ENCODE measurements around the gene CABP1. TPM values are rescaled to one million over a fixed set of nuclear protein-coding genes. Genes with fewer than 3 reads are reported as not detected.

Gene CABP1
- total RNA-seq, 1 donor from 2014 or later: not detected

GRCh38 chr12:120659151-120659525 lies 18.7 kb downstream of the CABP1 start:
- no peak for FAIRE-seq
- Histone ChIP-seq H3K27me3 (ENCODE audit: control insufficient read depth, insufficient read depth, low read length) (no peaks in the 10 kb centered on the region), H3K4me3 (ENCODE audit: low read depth, low read length) (no peak overlapping the region), H3K36me3 (ENCODE audit: control insufficient read depth, insufficient read depth, low read length) (no peaks in the 10 kb centered on the region)
- TF ChIP-seq CTCF (IDR thresholded peaks at IDR 0.05; ENCODE audit: insufficient read depth, low read length, severe bottlenecking): no peak
- DNase-seq (ENCODE audit: low read depth): no peak

DNA sequence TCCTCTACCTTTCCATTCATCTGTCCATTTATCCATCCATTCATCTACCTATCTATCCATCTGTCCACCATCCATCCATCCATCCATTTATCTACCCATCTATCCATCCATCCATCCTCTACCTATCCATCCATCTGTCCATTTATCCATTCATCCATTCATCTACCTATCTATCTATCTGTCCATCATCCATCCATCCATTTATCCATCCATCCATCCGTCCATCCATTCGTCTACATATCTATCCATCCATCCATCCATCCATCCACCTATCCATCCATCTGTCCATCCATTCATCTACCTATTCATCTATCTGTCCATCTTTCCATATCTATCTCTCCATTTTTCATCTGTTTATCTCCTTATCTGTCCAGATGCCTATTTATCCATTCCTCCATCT lies 21.0 kb downstream of the CABP1 start:
- Histone ChIP-seq H3K27me3 (ENCODE audit: control insufficient read depth, insufficient read depth, low read length) (no peaks in the 10 kb centered on the region), H3K4me3 (ENCODE audit: low read depth, low read length) (no peak overlapping the region), H3K36me3 (ENCODE audit: control insufficient read depth, insufficient read depth, low read length) (no peaks in the 10 kb centered on the region)
- no peak for TF ChIP-seq CTCF (IDR thresholded peaks at IDR 0.05; ENCODE audit: insufficient read depth, low read length, severe bottlenecking)
- DNase-seq (ENCODE audit: low read depth) (no peak), FAIRE-seq (no peak)

DNA sequence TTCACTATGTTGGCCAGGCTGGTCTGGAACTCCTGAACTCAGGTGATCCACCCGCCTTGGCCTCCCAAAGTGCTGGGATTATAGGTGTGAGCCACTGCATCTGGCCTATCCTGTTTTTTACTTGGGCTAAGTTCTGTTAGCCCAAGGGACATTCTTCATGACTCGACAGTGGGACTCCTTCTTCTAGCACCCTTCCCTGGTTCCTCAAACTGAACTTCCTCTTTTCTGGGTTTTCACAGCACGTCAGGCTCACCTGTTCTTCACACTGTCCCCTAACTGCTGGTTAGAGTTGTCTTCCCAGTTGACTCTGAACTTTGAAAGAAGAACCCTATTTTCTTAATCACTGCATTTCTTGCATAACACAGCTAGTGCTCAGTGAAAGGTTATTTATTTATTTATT lies 22.5 kb downstream of the CABP1 start:
- Histone ChIP-seq H3K4me3 (ENCODE audit: low read depth, low read length) (no peak overlapping the region), H3K36me3 (ENCODE audit: control insufficient read depth, insufficient read depth, low read length) (no peaks in the 10 kb centered on the region), H3K27me3 (ENCODE audit: control insufficient read depth, insufficient read depth, low read length) (no peaks in the 10 kb centered on the region)
- TF ChIP-seq CTCF (IDR thresholded peaks at IDR 0.05; ENCODE audit: insufficient read depth, low read length, severe bottlenecking): no peak
- FAIRE-seq (no peak), DNase-seq (ENCODE audit: low read depth) (no peak)

DNA sequence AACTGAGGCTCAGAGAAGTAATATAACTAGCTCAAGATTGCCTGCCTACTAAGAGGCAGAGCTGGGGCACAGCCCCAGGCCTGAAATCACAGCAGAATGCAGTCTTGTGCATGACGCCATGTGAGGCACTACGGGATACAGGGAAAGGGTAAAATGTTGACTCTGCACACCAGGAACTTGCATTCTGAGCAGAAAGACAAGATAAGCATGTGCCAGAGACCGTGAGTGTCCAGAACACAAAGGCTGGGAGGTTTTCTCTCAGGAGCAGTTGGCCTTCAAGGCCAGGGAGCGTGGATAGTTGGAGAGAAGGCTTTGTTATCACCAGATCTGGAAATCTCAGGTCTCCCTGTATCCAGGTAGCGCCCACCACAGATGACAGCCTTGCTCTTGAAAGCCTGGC lies 23.3 kb downstream of the CABP1 start:
- no peak for FAIRE-seq
- no peak for TF ChIP-seq CTCF (IDR thresholded peaks at IDR 0.05; ENCODE audit: insufficient read depth, low read length, severe bottlenecking)
- no peak for DNase-seq (ENCODE audit: low read depth)
- no peaks in the 10 kb centered on the region for H3K27me3 ChIP-seq (ENCODE audit: control insufficient read depth, insufficient read depth, low read length)
- H3K4me3 ChIP-seq (ENCODE audit: low read depth, low read length): no peak overlapping the region
- H3K36me3 ChIP-seq (ENCODE audit: control insufficient read depth, insufficient read depth, low read length): no peaks in the 10 kb centered on the region

- Histone ChIP-seq H3K27me3 (ENCODE audit: control insufficient read depth, insufficient read depth, low read length) (no peaks in the 10 kb centered on the region), H3K36me3 (ENCODE audit: control insufficient read depth, insufficient read depth, low read length) (no peaks in the 10 kb centered on the region), H3K4me3 (ENCODE audit: low read depth, low read length) (no peak overlapping the region)
- DNase-seq (ENCODE audit: low read depth) (no peak), FAIRE-seq (no peak)
- no peak for TF ChIP-seq CTCF (IDR thresholded peaks at IDR 0.05; ENCODE audit: insufficient read depth, low read length, severe bottlenecking)
Observed at GRCh38 chr12:120666571-120667390, 26.4 kb downstream of the CABP1 start.
